ENCODE measurements around the gene CTBP1.

DNA sequence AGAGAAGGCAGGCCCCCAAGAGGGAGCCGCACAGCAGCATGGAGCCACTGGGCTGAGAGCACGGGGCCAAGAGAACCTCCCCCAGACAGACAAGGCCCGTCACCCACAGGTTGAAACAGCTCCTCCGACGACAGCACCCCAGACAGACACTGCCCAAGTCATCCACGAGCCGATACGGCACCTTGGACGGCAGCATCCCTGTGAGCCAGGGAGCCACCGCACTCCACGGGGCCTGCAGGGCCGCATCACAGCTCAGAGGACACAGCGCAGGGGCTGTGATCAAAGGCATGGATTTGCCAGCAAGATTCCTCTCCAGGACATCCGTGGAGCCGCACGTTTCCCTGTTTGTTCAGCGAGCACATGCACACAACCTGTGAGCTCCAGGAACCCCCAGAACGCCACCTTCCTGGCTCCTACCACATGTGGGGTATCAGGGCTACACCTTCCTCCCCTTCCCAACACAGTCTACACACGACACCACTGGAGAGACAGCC lies 3.9 kb downstream of the CTBP1 start:
- TF ChIP-seq, protein P1, sequence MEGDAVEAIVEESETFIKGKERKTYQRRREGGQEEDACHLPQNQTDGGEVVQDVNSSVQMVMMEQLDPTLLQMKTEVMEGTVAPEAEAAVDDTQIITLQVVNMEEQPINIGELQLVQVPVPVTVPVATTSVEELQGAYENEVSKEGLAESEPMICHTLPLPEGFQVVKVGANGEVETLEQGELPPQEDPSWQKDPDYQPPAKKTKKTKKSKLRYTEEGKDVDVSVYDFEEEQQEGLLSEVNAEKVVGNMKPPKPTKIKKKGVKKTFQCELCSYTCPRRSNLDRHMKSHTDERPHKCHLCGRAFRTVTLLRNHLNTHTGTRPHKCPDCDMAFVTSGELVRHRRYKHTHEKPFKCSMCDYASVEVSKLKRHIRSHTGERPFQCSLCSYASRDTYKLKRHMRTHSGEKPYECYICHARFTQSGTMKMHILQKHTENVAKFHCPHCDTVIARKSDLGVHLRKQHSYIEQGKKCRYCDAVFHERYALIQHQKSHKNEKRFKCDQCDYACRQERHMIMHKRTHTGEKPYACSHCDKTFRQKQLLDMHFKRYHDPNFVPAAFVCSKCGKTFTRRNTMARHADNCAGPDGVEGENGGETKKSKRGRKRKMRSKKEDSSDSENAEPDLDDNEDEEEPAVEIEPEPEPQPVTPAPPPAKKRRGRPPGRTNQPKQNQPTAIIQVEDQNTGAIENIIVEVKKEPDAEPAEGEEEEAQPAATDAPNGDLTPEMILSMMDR (IDR thresholded peaks at IDR 0.05) = no peak
- TF ChIP-seq EZH2 (IDR thresholded peaks at IDR 0.05) (no peak), EZH2phosphoT487 (IDR thresholded peaks at IDR 0.05) (no peak)
